Jurkat, Clone E6-1 (cell line): ENCODE results near the gene SLC9A2.

ENCODE experiments used
- DNase-seq: peaks from one replicate; pipeline ENCODE4 v3.0.0-alpha.2; 2011; ENCODE audit warnings: low read depth, low spot score
- H3K4me3 ChIP-seq: 2 replicates; pipeline ENCODE4 v1.5.1; 2011; ENCODE audit warnings: mild to moderate bottlenecking, low read length, control low read depth, moderate library complexity

Gene SLC9A2

DNA sequence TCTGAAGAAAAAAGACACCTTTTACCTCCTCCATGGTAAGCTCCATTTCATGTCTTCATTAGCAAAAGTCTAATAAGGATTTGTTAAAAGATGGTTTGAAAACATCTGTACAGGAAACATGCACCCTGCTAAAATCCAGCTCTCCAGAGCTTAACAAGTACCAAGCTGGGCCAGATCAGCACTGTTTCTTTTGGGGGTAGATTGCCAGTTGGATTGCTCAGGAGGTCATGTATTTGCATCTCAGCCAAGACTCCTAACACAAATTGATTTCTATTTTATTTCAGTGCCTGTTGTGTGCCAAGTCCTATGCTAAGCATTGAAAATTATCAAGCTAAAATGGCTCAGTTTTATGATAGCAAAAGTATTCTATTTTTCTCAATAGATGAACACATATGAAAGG, 139.1 kb downstream of the SLC9A2 start:
- no peak for DNase-seq
- no peak overlapping the region for H3K4me3 ChIP-seq
